Islet of Langerhans (tissue), 1 donor: ENCODE results near the gene ADGRL3.
"Not testable (repeated sequence)": the region's sequence is repeated elsewhere in the genome, so short reads cannot be mapped to it uniquely, and the experiment has no call there.

Experiments used
- FAIRE-seq: peaks from one replicate; lab custom pipeline; 2011; peaks lifted over from hg19 to GRCh38; lab: Jason Lieb, UNC

Gene ADGRL3

GRCh38 chr4:61356696-61357095 is 156.6 kb downstream of the ADGRL3 start:
- FAIRE-seq = no peak

- FAIRE-seq = no peak
These were observed 159.2 kb downstream of the ADGRL3 start for GRCh38 chr4:61359301-61359700.

DNA sequence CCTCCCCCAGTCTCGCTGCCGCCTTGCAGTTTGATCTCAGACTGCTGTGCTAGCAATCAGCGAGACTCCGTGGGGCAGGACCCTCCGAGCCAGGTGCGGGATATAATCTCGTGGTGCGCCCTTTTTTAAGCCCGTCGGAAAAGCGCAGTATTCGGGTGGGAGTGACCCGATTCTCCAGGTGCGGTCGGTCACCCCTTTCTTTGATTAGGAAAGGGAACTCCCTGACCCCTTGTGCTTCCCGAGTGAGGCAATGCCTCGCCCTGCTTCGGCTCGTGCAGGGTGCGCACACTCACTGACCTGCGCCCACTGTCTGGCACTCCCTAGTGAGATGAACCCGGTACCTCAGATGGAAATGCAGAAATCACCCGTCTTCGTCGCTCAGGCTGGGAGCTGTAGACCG is 172.7 kb downstream of the ADGRL3 start:
- FAIRE-seq = not testable (repeated sequence)

DNA sequence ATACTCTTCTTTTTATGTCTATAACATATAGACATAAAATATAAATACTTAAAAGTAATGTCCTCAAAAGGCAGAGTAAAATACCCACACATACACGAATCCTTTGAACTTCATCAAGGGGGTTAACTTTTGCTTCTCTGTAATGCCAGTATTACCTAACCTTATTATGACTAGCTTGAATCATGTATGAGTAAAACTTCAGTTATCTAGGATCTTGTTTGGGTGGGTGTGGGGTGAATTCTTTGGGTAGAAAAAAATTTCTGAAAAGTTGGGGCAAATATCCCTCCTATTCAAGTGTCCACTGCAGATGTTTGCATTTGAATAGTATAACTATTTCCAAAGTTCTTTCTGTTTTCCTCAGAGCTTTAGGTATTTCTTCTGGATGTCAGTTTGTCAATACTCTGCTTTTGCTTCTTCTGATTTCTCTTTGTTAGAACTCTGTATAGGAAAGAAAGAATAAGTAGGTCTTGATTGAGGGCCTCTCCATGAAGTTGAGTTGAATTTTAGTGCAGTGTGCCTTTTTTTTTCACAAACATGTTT is 173.8 kb downstream of the ADGRL3 start:
- no peak for FAIRE-seq

GRCh38 chr4:61374447-61374891 is 174.3 kb downstream of the ADGRL3 start:
- FAIRE-seq = no peak

GRCh38 chr4:61375301-61375700 is 175.2 kb downstream of the ADGRL3 start:
- no peak for FAIRE-seq

DNA sequence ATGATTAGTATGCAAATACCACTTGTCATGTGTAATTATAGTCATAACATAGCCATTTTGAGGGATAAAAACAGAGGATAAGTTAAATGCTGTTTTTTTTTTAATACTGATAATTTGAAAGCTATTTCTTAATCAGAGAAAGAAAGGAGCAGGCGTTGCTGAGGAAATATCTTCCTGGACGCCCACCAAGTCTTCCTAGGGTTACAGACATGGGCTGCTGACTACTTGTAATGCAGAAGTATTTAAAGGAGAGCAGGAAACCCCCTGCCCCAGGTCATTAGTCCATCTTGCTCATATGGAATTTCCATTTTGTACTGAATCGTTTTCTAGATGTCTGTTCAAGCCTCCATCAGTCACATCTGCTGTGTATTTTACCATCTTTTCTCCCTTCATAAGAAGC is 176.2 kb downstream of the ADGRL3 start:
- no peak for FAIRE-seq

GRCh38 chr4:61379406-61379805 is 179.3 kb downstream of the ADGRL3 start:
- no peak for FAIRE-seq

DNA sequence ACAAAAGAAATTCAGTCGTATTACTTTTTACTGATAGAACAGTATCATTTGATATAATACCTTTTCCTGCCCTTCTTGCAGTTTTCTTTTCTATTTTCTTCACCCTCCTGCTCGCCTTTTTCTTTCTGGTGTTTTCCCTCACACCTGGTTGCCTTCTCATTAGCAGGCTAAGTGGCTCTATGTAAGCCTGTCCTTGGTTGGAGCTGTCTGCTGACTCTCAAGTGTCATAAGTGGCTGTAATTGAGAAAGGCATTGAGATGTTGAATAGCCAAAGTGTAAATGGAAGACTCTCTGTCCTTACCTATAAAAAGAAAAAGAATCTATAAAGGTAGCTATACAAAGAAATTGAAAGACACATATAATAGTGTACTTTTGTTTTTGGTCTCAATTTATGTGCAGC is 180.7 kb downstream of the ADGRL3 start:
- no peak for FAIRE-seq

GRCh38 chr4:61385256-61385655 is 185.1 kb downstream of the ADGRL3 start:
- no peak for FAIRE-seq

DNA sequence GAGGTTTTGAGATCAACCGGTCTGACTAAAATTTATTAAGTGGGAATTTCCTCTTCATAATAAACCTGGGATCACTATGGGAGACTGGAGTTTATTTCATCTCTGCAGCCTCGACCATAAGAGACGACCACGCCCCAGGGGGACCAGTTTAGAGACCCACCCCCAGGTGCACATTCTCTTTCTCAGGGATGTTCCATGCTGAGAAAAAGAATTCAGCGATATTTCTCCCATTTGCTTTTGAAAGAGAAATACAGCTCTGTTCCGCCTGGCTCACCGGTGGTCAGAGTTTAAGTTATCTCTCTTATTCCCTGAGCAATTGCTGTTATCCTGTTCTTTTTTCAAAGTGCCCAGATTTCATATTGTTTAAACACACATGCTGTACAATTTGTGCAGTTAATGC is 187.2 kb downstream of the ADGRL3 start:
- FAIRE-seq = not testable (repeated sequence)

DNA sequence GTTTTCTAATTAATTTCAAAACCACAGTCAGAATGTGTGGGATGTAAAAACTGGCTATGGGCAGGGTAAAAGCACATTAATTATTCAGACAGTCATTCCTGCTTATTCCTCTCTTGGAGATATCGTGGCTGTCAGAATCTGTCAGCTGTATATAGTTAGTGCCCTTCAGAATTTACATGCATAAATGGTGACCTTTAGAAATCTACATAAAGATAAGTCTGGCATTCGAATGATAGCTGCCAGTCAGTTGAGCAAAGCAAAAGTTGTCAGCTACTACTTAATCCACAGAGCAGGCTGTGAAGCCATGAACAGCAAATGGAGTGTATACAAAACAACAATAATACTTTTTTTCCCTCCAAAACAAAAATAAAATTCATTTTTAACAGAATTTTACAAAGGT is 189.5 kb downstream of the ADGRL3 start:
- no peak for FAIRE-seq

DNA sequence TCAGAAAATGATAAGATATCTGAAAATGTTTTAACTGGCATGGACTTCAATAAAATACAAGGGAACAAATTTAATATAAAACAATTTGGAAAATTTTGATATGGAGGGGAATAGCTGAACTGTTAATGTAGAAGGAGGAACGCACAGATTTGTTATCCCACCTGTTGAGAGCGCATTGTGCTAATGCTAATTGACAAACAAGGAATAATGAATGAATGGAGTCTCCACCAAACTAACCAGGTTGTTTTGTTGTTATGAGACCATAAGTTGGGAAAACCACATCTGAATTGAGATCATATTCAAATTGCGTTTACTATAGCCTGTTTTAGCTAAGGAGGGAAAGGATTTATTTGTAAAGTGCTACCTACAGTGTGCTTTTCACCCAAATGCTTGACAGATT is 195.6 kb downstream of the ADGRL3 start:
- no peak for FAIRE-seq

GRCh38 chr4:61397174-61397573 is 197.0 kb downstream of the ADGRL3 start:
- no peak for FAIRE-seq

DNA sequence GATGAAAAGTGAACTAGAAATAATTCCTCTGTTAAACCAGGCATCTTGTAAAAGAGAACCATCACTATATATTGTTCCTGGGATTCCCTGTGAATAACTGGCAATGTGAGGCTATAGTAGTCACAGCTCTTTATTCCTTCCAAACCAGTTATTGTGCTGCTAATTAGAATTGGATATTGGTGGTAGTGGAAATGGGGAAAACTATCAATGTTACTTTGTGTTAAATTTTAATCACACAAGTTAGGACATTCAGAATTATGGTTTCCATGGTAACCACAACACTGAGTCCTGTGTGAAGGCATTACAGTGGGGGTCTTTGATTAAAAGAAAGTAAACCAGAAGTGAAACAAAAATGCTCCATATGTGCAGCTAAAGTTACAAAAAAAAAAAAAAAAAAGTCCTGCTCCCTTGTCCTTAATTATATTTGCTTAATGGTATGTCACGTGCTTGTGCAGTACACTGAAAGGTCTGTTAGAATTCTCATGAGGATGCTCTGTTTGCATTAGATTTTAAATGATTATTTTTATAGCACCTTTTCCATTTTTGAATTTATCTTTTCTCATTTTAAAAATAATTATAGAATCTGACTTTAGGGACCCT is 200.4 kb downstream of the ADGRL3 start:
- FAIRE-seq = no peak

- FAIRE-seq = no peak
These were observed 201.6 kb downstream of the ADGRL3 start for GRCh38 chr4:61401771-61402170.

- no peak for FAIRE-seq
These were observed 205.2 kb downstream of the ADGRL3 start for GRCh38 chr4:61405307-61405706.

GRCh38 chr4:61406677-61407076 is 206.6 kb downstream of the ADGRL3 start:
- FAIRE-seq = no peak

GRCh38 chr4:61407642-61408618 is 207.8 kb downstream of the ADGRL3 start:
- FAIRE-seq = no peak

GRCh38 chr4:61408861-61409260 is 208.7 kb downstream of the ADGRL3 start:
- FAIRE-seq = no peak

DNA sequence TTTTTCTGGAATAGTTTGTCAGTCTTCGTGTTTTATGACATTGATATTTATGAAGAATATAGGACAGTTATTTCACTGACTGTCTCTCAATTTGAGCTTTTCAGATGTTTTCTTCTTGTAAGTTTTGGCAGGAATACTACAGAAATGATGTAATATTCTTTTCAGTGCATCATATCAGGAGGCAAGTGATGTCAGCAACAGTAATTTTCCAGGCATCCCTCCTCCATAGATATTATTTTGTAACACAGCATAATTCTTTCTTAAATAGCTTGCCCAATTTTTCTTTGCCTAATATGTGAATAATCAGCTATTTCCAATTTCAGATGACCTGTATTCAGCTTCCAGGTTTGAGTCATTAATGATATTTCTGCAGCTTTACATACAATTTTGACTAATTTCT is 211.1 kb downstream of the ADGRL3 start:
- FAIRE-seq = no peak

DNA sequence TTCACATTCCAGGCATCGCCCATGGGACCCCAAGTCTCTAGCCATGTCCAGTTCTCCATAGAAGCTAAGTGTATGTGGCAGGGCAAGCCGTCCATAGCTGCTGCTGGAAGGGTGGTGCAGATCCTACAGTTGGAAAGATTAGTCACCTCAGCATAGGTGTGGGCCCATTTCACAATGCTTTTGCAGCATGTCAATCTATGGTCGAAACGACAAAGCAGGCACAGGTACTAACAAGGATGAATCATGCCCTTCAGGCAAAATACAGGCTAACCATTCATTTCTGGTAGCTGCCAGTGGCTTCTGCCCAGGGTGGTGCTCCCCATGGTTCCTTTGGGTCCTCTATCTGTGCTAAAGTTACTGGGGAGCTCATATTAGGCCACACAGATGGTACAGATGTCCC is 225.2 kb downstream of the ADGRL3 start:
- FAIRE-seq = no peak

GRCh38 chr4:61426229-61426628 is 226.1 kb downstream of the ADGRL3 start:
- no peak for FAIRE-seq
